ENCODE results near the gene COPS6. TPM values are rescaled to one million over a fixed set of nuclear protein-coding genes. Genes with fewer than 3 reads are reported as not detected.
A peak's percentile ranks its signal among the peaks of the same experiment; 100 is the strongest.

COPS6 gene
- total and polyA plus RNA-seq, 2 donors (not counting 1 experiment from before 2014, with no cell fraction given), result 76.5 to 79.6 TPM

DNA sequence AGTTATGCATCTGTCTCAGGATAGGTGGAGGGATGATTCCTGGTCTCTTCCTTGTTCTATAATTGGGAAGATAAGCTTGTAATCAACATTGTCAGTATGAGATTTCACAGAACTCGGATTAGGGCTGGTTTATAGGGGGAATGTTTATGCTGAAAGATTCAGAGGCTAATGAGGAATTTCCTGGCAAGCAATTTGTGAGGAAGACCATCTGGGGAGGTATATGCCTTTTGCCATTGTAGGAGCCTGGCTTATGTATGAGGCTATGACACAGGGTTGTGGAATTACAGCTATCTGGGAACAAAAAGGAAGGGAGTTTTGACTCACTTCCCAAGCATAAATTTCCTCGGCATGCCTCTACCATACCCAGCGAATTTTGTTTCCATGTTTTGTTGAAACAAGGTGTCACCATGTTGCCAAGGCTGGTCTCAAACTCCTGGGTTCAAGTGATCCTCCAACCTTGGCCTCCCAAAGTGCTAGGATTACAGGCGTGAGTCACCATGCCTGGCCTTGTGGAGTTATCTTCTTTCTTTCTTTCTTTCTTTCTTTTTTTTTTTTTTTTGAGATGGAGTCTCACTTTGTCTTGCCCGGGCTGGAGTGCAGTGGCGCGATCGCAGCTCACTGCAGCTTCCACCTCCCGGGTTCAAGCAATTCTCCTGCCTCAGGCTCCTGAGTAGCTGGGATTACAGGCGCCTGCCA is 1.6 kb upstream of the COPS6 start:
- 93% methylated on average over 8 of the region's 10 CpGs for WGBS (ENCODE audit: insufficient coverage)
- intact Hi-C loops (cut with micrococcal nuclease), result loop anchor here (10.0 kb wide), 3 partner anchors 528 to 588 kb away; partner anchors contain the start of genes GNB2, MOSPD3, ZKSCAN5 and ZNF394

More for the DNA sequence above, 1.6 kb upstream of the COPS6 start:
- Histone ChIP-seq H3K36me3 (replicated peaks in 1 of 2; ENCODE audit: control extremely low read depth in 1 of 2, control insufficient read depth in 1 of 2, extremely low read depth in 1 of 2, insufficient read depth in 2 of 2, low read length in 1 of 2) (peaks cover 0 to 18% of the 10 kb centered on the region in 2 experiments), H3K4me3 (ENCODE audit: control extremely low read depth in 1 of 5, extremely low read depth in 1 of 5, insufficient read depth in 1 of 5, low read depth in 2 of 5, low read length in 4 of 5) (no peak overlapping the region), H3K27ac (ENCODE audit: low read length in 2 of 2) (no peak overlapping the region), H3K9ac (ENCODE audit: low read length) (no peak overlapping the region), H3K27me3 (replicated peaks in 1 of 4; ENCODE audit: control extremely low read depth in 1 of 4, control insufficient read depth in 3 of 4, insufficient read depth in 4 of 4, low read length in 3 of 4) (no peaks in the 10 kb centered on the region), H3K79me2 (ENCODE audit: control insufficient read depth, insufficient read depth, low read length) (peaks cover 14% of the 10 kb centered on the region), H3K9me3 (ENCODE audit: control extremely low read depth in 1 of 3, control insufficient read depth in 2 of 3, insufficient read depth in 1 of 3, low read length in 2 of 3) (no peaks in the 10 kb centered on the region), H3K4me1 (ENCODE audit: control insufficient read depth in 2 of 2, insufficient read depth in 2 of 2, low read length in 2 of 2) (peaks cover 22 to 28% of the 10 kb centered on the region in 2 donors), H4K20me1 (ENCODE audit: control insufficient read depth, insufficient read depth, low read length, poor library complexity, severe bottlenecking) (no peaks in the 10 kb centered on the region), H2AFZ (ENCODE audit: insufficient read depth, low read depth, low read length, poor library complexity, severe bottlenecking) (no peak overlapping the region), H3K4me2 (replicated peaks; ENCODE audit: low read depth, low read length, poor library complexity, severe bottlenecking) (no peak overlapping the region)
- POLR2A ChIA-PET, result interaction anchor here (0.7 kb wide), 1 partner anchor 969 kb away, joined by 11 read pairs; no protein-coding TSS in a partner anchor
- CTCF ChIA-PET, result interaction anchor here (0.6 kb wide), 1 partner anchor 174 kb away, joined by 3 read pairs; no protein-coding TSS in a partner anchor
- TF ChIP-seq, protein P1, sequence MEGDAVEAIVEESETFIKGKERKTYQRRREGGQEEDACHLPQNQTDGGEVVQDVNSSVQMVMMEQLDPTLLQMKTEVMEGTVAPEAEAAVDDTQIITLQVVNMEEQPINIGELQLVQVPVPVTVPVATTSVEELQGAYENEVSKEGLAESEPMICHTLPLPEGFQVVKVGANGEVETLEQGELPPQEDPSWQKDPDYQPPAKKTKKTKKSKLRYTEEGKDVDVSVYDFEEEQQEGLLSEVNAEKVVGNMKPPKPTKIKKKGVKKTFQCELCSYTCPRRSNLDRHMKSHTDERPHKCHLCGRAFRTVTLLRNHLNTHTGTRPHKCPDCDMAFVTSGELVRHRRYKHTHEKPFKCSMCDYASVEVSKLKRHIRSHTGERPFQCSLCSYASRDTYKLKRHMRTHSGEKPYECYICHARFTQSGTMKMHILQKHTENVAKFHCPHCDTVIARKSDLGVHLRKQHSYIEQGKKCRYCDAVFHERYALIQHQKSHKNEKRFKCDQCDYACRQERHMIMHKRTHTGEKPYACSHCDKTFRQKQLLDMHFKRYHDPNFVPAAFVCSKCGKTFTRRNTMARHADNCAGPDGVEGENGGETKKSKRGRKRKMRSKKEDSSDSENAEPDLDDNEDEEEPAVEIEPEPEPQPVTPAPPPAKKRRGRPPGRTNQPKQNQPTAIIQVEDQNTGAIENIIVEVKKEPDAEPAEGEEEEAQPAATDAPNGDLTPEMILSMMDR (IDR thresholded peaks at IDR 0.05), result no peak
- no peak for TF ChIP-seq EZH2 (IDR thresholded peaks at IDR 0.05; ENCODE audit: borderline replicate concordance, insufficient read depth, low read depth, low read length, poor library complexity, severe bottlenecking)
- H3K27me3 Mint-ChIP-seq, result no peaks in the 10 kb centered on the region
- peak overlapping the region; percentile 58 for H3K4me3 Mint-ChIP-seq
- no peak for DNase-seq
- peak overlapping the region; percentile 72 for H3K27ac Mint-ChIP-seq
- no peak for ATAC-seq (ENCODE audit: low read depth)
- peaks cover 27% of the 10 kb centered on the region for H3K4me1 Mint-ChIP-seq
- no peaks in the 10 kb centered on the region for H3K9me3 Mint-ChIP-seq (ENCODE audit: insufficient read depth)
